Sciatic nerve (tissue), 2 donors: ENCODE measurements around the gene KLHL15. TPM values are rescaled to one million over a fixed set of nuclear protein-coding genes. Genes with fewer than 3 reads are reported as not detected.
"Not testable (repeated sequence)": the region's sequence is repeated elsewhere in the genome, so short reads cannot be mapped to it uniquely, and the experiment has no call there.

Experiments
- ATAC-seq: fragments of 200-7000 bp; cut with Tn5 transposase; one replicate; pipeline ENCODE4 v1.9.1; 2020; ENCODE audit warnings: mild to moderate bottlenecking, moderate library complexity
- DNase-seq: peaks from one replicate; pipeline ENCODE4 v3.0.0-alpha.2; 2020; ENCODE audit warnings: low spot score
- intact Hi-C: fragments of 100-400 bp; cut with DNase I; formaldehyde crosslinking; loops from one replicate; pipeline ENCODE4 v1.14.2; 2022
- total RNA-seq: library from RNA; stranded (reverse); fragmentation: NEBNext Ultra II Directional; extraction: Animal tissue kit (Norgen Biotek cat#: 25700); gene quantifications from one replicate; pipeline ENCODE4 v1.2.1, GENCODE V29; 2021
- donor health status: DM: no; HTN: no; CAD: no.
- donor health status: DM: no; HTN: no; CAD: no.

Gene KLHL15
- total RNA-seq, 1 donor from 2014 or later, result 7.9 TPM

DNA sequence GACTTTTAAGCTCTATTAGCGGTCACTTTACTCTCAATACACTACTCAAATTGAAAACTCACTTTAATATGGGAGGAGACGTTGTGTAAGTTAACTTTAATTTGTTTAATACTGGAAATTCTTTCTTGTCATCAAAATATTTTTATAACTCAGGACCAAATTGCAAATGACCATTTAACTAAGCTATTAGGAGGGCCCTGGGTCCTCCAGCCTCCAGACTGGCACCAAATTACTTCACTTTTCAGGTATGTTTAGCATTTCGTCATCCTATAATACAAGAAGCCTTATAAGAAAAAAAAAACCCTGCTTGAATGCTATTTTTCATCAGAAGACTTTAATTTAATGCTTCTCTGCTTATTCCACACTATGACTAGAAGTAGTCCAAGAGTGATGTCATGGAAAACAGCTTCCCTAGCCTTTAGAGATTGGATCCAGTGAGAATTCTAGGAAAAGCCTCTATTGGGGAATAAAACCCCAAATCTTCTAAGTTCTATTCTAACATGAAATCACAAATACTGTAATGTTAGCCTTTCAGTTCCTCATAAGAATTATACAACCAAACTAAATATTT, 6.6 kb downstream of the KLHL15 start:
- intact Hi-C loops, result no loop called here
- DNase-seq, result no peak
- no peak for ATAC-seq

DNA sequence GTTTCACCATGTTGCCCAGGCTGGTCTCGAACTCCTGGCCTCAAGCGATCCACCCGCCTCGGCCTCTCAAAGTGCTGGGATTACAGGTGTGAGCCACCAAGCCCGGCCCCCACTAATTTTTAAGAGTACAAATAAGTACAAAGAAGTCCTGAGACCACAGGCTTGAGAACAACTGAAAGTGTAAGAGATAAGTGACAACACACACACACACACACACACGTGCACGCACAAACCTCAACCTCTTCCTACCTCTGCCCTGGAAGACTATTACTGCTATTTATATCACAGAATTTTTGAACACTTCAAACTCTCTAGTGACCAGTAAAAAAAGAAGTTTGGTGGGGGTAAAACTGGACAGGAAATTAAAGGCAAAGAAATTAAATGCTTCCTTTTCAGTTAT, 7.5 kb downstream of the KLHL15 start:
- intact Hi-C loops, result no loop called here
- no peak for ATAC-seq
- DNase-seq, result no peak

DNA sequence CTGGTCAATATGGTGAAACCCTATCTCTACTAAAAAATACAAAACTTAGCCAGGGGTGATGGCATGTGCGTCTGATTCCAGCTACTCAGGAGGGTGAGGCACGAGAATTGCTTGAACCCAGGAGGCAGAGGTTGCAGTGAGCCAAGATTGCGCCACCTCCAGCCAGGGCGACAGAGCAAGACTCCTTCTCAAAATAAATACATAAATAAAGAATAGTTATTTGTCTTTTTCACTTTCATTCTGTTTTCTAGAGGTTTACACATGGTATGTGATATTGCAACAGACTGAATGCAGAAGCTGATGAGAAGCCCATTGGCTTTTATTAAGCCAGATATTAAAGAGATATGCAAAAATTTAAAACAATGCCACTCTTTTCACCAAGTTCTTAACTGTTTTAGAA, 8.2 kb downstream of the KLHL15 start:
- ATAC-seq (no peak), DNase-seq (no peak)
- intact Hi-C loops, result no loop called here

DNA sequence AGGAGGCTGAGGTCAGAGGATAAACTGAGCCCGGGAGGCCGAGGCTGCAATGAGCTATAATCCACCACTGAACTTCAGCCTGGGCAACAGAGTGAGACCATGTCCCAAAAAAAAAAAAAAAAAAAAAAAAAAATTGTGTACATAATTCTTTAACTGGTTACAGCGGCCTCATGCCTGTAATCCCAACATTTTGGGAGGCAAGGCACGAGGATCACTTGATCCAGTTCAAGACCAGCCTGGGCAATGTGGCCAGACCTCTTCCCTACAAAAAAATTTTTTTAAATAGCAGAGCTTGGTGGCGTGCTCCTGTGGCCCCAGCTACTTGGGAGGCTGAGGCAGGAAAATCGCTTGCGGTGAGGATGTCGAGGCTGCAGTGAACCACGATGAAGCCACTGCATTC, 9.3 kb downstream of the KLHL15 start:
- DNase-seq, result no peak
- intact Hi-C loops, result no loop called here
- no peak for ATAC-seq

DNA sequence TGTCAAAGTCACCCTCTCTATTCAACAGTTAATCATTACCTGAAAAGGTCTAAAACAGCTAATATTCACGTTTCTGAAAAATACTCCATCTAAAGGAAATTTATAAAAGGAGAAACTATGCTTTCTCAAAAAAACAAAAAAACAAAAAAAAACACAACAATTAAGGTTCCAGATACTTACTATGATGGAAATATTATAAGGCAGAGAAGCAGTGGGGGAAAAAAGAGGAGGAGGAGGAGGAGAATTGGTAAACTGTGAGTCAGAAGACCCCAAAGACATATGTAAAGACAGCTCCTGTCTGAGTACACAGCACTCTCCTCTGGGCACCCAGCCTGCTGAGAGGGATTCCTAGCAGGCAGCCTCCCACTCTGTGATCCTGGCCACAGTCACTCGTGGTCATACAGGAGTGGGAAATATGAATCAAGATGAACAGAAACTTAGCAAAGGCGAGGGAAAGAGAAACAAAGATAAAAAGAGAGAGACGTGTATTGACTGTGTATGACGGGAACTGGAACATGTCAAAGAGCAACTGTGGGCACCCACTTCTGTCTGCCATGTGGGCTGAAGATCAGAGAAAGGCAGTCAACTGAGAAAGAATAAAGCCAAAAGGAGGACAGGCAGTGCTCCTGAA, 12.5 kb downstream of the KLHL15 start:
- ATAC-seq, result no peak
- intact Hi-C loops, result no loop called here
- no peak for DNase-seq

DNA sequence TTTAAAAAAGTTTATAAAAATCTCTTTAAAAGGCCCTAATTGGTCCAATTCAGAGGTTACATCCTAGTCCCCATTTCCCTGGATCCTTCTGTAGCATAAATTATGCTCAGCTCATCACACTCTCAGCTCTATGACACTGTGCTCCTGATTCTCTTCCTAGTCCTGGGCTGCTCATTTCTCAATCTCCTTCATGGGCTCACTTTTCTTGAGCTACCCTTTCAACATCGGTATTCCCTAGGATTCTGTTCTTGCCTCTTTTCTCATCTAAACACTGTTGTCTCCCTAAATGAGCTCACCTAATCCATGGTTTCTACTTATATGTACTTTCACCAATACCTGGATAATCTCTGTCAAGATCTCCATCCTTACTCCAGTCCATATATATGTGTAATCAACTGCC, 14.7 kb downstream of the KLHL15 start:
- intact Hi-C loops, result no loop called here

GRCh38 chrX:24005867-24006266, 21.1 kb downstream of the KLHL15 start:
- intact Hi-C loops, result no loop called here
- no peak for DNase-seq
- ATAC-seq, result no peak

More for the DNA sequence above, 14.7 kb downstream of the KLHL15 start:
- ATAC-seq (no peak), DNase-seq (no peak)

DNA sequence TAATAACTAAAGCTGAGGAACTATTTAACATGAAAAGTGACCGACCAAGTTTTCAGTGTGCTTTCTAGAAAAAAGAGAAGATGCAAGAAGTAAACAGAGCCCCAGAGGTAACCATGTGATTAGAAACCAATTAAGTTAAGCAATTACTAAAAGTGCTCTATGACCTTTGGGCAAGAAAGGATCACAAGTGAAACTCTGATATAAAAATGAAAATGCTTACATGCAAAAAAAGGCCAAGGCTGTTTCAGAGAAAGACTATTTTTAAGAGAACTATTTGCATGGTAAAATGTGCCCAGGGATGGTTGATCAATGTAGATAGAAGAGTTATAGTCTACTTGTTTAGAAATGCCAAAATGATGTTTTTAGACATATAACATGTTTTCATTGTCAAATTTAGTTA, 22.0 kb downstream of the KLHL15 start:
- intact Hi-C loops, result no loop called here
- DNase-seq (no peak), ATAC-seq (no peak)

- no peak for DNase-seq
- intact Hi-C loops, result no loop called here
- ATAC-seq, result no peak
Measured at GRCh38 chrX:24002792-24003191, 24.2 kb downstream of the KLHL15 start.

DNA sequence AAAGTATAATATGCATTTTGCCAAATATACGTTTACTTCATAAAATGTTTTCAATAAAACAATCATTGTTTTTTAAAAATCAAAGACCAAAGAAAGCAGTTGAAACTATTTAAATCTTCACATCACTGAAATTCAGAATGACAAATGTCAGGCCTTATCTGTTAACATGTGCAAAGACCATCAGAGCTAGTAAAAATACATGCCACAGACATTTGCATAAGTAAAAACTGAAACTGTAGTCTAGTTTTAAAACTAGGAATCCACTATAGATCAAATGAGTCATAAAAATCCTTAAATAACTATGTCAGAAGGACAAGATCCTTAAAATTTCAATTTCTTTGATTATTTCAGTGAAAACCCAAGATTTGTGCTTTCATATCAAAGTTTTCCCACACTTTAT, 24.8 kb downstream of the KLHL15 start:
- no peak for DNase-seq
- ATAC-seq, result no peak
- intact Hi-C loops, result no loop called here

GRCh38 chrX:23999671-24000070, 27.3 kb downstream of the KLHL15 start:
- ATAC-seq, result no peak

DNA sequence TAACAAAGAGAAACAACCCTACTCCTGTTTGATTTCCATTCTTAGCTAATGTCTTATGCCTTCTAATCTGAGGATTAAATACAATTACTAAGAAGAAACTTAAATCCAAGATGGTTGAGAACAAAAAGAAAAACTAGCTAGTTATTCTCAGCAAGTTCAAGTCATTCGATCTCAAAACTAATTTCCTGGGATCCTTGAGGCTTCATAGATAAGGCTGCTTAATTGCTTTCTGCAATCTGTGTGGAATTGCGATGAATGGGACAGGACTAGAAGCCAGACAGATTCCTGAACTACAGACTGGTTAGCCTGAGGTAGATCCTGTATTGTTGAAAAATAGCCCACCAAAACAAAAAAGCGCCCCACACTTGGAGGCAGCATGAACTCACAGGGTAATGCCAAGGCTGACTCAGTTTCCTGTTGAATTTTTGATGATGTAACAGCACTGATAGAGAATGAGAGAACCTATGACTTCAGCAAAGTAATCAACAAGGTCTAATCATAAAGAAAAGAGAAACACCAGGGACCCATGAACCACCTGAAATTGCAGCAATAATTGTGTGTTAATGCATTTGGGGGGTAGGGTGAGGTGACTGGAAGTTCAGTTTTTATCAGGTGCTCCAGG, 33.9 kb downstream of the KLHL15 start:
- no peak for DNase-seq
- ATAC-seq, result no peak
- intact Hi-C loops, result no loop called here

More at GRCh38 chrX:23999671-24000070, 27.3 kb downstream of the KLHL15 start:
- no peak for DNase-seq
- intact Hi-C loops, result no loop called here

DNA sequence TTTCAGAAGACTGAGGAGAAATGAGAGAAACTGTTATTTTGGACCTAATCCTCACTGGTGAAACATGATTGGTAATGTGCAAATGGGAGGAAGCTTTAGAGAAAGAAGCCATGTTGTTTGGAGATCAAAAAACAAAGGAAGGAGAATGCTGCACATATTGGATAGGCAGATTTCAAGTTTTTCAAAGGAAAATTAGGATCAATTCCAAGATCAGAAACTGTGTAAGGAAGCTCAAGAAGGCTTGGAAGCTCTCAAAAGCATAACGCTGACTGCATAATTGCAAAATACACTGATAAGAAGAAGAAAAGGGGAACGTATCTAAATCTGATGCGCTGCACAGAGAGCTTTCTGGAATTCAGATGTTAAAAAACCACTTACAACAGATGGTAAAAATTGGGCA, 34.6 kb downstream of the KLHL15 start:
- ATAC-seq (no peak), DNase-seq (no peak)
- intact Hi-C loops, result no loop called here

DNA sequence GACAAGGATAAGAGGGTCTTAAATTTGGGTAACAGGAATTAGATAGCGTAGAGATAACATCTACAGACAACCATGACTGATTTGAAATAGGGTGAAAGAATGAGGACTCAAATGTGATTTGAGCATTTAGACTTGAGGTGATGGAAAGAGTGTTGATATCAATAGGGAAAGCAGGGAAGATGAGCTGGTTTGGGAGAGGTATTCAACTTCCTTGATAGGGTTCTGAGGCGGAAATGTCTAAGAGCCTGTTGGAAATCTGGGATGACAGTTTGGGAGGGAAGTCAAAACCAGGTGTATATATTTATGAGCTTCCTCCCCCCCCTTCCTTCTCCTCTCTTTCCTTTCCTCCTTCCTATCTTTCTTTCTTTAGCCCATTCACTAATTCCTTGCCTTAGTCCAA, 36.5 kb downstream of the KLHL15 start:
- intact Hi-C loops, result no loop called here
- DNase-seq, result no peak
- no peak for ATAC-seq

GRCh38 chrX:23989689-23990088, 37.3 kb downstream of the KLHL15 start:
- ATAC-seq, result no peak
- intact Hi-C loops, result no loop called here
- no peak for DNase-seq

DNA sequence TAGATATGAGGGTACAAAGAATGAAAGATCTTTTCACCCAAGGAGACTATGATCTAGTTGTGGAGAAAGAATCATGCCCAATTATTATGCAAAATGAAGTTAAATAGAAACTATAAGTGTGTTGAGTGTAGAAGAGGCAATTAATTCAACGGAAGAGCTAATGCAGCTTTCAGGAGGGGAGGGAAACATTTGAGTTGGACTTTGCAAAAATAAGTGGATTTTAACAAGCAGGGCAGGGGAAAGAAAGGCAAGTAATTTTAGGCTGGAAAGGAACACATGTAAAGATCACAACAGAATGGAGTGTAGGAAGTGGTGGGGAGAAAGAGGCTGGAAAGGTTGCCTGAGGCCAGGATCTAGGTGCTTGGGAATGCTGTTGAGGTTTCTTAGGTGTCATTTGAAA, 44.1 kb downstream of the KLHL15 start:
- ATAC-seq (no peak), DNase-seq (no peak)
- intact Hi-C loops, result no loop called here

DNA sequence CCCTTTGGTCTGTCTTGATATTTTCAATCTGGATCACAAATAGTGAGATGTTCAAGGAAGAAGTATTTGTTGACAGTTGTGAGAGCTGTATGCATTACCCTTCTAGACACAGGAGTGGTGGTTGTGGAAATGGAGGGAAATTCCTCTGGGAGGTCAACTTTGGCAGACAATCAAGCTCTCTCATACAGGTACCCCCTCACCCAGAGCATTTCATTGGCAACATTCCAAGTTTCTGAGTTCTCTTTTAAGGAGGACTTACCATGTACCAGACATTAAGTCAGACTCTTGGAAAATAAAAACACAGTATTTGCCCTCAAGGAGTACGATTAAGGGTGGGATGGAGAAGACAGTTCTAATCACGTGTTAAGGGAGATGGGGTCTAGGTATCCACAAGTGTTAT, 45.3 kb downstream of the KLHL15 start:
- no peak for DNase-seq

DNA sequence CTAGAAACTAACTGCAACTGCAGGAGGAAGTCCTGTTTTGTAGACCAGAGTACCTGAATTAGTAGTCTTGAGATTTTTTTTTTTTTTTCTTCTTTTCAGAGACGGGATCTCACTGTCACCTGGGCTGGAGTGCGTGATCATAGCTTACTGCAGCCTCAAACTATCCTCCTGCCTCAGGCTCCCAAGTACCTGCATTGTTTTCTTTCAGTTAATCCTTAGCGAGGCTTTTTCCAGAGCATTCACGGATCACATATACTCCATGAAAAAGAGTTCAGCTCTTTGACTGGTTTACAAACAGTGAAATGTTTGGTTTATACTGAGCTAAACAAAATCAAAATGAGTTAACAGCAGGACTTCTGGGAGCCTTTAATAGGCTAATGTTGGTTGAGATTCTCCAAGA, 45.8 kb downstream of the KLHL15 start:
- no peak for ATAC-seq
- intact Hi-C loops, result no loop called here
- no peak for DNase-seq

More for the DNA sequence above, 45.3 kb downstream of the KLHL15 start:
- ATAC-seq, result no peak
- intact Hi-C loops, result no loop called here

DNA sequence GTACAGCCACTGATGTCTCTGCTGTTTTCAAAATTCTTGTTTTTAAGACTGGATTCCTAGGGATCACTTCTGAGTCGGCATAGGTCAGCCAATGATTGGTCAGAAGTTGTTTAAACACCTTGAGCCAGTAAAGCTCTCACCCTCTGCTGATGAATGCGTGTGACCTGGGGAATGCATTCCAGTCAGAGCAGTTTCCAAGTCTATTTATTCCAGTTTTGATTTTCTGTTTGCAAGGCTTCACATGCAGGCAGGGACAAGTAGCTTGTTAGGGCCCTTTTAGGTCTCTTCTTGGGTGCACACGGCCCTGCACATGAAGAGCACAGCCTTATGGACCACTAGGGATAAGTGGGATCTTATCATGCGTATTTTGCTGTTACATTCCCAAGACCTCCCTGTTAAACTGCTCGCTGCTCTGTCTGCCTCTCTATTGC, 47.0 kb downstream of the KLHL15 start:
- ATAC-seq, result no peak
- intact Hi-C loops, result no loop called here
- DNase-seq, result no peak

DNA sequence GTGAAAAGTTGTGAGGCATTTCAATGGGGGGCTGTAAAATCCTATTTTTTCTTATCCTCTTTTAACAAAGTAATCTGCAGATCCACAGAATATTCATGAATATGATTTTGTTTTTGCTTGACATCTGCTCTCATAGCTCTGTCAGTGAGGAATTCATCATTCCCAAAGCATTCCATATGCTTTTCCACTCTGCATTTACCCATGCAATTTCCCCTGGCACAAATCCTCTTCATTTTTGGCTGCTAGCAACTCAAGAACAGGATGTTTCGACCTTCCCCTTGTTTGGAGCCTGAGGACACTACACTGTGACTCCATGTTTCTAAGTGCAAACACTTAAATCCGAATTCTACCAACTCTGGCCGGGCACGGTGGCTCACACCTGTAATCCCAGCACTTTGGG, 48.5 kb downstream of the KLHL15 start:
- no peak for ATAC-seq
- intact Hi-C loops, result no loop called here
- DNase-seq, result no peak

DNA sequence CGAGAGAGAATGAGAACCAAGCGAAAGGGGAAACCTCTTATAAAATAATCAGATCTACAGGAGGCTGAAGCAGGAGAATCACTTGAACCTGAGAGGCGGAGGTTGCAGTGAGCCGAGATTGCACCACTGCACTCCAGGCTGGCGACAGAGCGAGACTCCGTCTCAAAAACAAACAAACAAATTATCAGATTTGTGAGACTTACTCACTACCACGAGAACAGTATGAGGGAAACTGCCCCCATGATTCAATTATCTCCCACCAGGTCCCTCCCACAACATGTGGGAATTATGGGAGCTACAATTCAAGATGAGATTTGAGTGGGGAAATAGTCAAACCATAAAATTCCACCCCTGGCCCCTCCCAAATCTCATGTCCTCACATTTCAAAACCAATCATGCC, 61.4 kb downstream of the KLHL15 start:
- DNase-seq, ATAC-seq, intact Hi-C loops: not testable (repeated sequence)
